ENCODE measurements around the gene TLNRD1.

TLNRD1 gene

DNA sequence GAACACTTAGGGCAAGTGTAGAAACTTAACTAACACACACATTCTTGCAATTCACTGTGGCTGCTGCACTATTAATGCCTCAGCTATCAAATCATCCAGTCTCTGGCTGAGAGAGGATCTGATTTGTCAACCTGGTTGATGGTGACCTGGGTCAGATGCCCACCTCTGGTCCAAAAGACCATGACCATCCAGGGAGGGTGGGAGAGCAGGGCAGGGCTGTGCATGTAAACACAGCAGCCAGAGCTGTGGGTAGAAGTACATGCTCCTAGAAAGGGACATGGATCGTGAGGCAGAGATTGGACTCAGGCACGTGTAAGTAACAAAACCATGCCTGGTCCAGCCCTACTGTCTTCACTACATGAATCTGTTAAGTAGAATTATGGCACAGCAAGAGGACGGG, 28.4 kb upstream of the TLNRD1 start:
- Histone ChIP-seq H2AFZ (ENCODE audit: low read depth, low read length, severe bottlenecking) (no peak overlapping the region), H4K20me1 (ENCODE audit: low read depth, low read length) (no peaks in the 10 kb centered on the region)

DNA sequence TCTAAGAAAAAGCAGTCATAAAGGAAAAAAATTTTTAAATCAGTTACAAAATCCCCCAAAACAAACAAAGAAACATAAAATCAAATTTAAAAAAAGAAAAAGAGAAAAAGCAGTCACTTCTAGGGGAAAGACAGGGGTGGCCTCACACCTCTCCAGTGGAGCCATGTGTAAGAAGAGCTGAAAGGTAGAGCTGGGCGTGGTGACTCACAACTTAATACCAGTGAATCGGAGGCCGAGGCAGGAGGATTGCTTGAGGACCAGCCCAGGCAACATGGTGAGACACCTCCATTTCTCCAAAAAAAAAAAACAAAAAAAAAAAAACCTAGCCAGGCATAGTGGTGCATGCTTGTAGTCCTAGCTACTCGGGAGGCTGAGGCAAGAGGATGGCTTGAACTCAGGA, 25.8 kb upstream of the TLNRD1 start:
- Histone ChIP-seq H3K27me3 (ENCODE audit: low read length) (no peaks in the 10 kb centered on the region), H3K9me3 (ENCODE audit: insufficient read depth, low read length) (no peaks in the 10 kb centered on the region), H4K20me1 (ENCODE audit: low read depth, low read length) (no peaks in the 10 kb centered on the region), H3K4me3 (ENCODE audit: insufficient read depth, low read length, poor library complexity, severe bottlenecking) (no peak overlapping the region), H3K36me3 (ENCODE audit: low read length) (peaks cover 4% of the 10 kb centered on the region; the same call in 1 of the 2 replicates), H3K9ac (ENCODE audit: low read length) (no peak overlapping the region), H3K9me2 (replicated peaks; ENCODE audit: insufficient read depth, low read length) (no peaks in the 10 kb centered on the region), H3K79me2 (ENCODE audit: insufficient read depth, low read length) (peaks cover 6% of the 10 kb centered on the region; the same call in 1 of the 2 replicates), H2AFZ (ENCODE audit: low read depth, low read length, severe bottlenecking) (no peak overlapping the region), H3F3A (ENCODE audit: insufficient read depth) (no peaks in the 10 kb centered on the region), H3K27ac (ENCODE audit: low read depth, low read length) (no peak overlapping the region), H3K4me2 (ENCODE audit: low read depth, low read length, poor library complexity, severe bottlenecking) (no peak overlapping the region)
- no peak for TF ChIP-seq EZH2phosphoT487 (conservative IDR thresholded peaks at IDR 0.05; ENCODE audit: low read length)
- TF ChIP-seq, protein P1, sequence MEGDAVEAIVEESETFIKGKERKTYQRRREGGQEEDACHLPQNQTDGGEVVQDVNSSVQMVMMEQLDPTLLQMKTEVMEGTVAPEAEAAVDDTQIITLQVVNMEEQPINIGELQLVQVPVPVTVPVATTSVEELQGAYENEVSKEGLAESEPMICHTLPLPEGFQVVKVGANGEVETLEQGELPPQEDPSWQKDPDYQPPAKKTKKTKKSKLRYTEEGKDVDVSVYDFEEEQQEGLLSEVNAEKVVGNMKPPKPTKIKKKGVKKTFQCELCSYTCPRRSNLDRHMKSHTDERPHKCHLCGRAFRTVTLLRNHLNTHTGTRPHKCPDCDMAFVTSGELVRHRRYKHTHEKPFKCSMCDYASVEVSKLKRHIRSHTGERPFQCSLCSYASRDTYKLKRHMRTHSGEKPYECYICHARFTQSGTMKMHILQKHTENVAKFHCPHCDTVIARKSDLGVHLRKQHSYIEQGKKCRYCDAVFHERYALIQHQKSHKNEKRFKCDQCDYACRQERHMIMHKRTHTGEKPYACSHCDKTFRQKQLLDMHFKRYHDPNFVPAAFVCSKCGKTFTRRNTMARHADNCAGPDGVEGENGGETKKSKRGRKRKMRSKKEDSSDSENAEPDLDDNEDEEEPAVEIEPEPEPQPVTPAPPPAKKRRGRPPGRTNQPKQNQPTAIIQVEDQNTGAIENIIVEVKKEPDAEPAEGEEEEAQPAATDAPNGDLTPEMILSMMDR (IDR thresholded peaks at IDR 0.05; ENCODE audit: insufficient read depth, low read length, poor library complexity, severe bottlenecking), result no peak

More for the DNA sequence above, 28.4 kb upstream of the TLNRD1 start:
- Histone ChIP-seq H3K4me3 (ENCODE audit: insufficient read depth, low read length, poor library complexity, severe bottlenecking) (no peak overlapping the region), H3K9ac (ENCODE audit: low read length) (no peak overlapping the region), H3K36me3 (ENCODE audit: low read length) (no peaks in the 10 kb centered on the region), H3K4me2 (ENCODE audit: low read depth, low read length, poor library complexity, severe bottlenecking) (no peak overlapping the region), H3K9me2 (replicated peaks; ENCODE audit: insufficient read depth, low read length) (no peaks in the 10 kb centered on the region), H3K79me2 (ENCODE audit: insufficient read depth, low read length) (peaks cover 5% of the 10 kb centered on the region; the same call in 1 of the 2 replicates), H3F3A (ENCODE audit: insufficient read depth) (no peaks in the 10 kb centered on the region), H3K27ac (ENCODE audit: low read depth, low read length) (no peak overlapping the region), H3K9me3 (ENCODE audit: insufficient read depth, low read length) (no peaks in the 10 kb centered on the region), H3K27me3 (ENCODE audit: low read length) (no peaks in the 10 kb centered on the region)
- TF ChIP-seq, protein P1 (IDR thresholded peaks at IDR 0.05; ENCODE audit: insufficient read depth, low read length, poor library complexity, severe bottlenecking), result no peak
- TF ChIP-seq EZH2phosphoT487 (conservative IDR thresholded peaks at IDR 0.05; ENCODE audit: low read length), result no peak

DNA sequence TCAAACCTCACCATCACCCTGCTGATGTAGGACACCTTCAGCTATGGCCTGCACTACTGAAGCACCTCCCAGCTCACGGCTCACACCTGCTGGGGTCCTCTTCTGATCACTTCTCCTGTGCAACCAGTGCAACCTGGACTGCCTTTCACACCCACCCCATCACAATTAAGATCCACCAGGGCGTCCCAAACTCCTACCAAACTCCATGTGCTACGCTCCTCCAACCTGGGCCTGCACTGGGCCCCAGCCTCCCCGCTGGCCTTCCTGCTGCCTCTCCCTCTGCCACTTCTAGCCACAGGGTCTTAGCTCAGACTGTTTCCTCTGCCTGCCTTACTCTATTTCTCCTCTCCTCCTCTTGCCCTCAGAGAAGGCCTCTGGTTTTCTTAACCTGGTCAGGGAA, 23.9 kb upstream of the TLNRD1 start:
- peaks cover 6% of the 10 kb centered on the region; the same call in 1 of the 2 replicates for H3K79me2 ChIP-seq (ENCODE audit: insufficient read depth, low read length)
- no peak for TF ChIP-seq EZH2phosphoT487 (conservative IDR thresholded peaks at IDR 0.05; ENCODE audit: low read length)
- TF ChIP-seq, protein P1 (IDR thresholded peaks at IDR 0.05; ENCODE audit: insufficient read depth, low read length, poor library complexity, severe bottlenecking), result no peak
- no peak overlapping the region for H3K27ac ChIP-seq (ENCODE audit: low read depth, low read length)
- no peaks in the 10 kb centered on the region for H3K9me2 ChIP-seq (replicated peaks; ENCODE audit: insufficient read depth, low read length)
- H3K36me3 ChIP-seq (ENCODE audit: low read length), result peaks cover 10% of the 10 kb centered on the region; the same call in 1 of the 2 replicates
- H4K20me1 ChIP-seq (ENCODE audit: low read depth, low read length), result no peaks in the 10 kb centered on the region
- no peak overlapping the region for H2AFZ ChIP-seq (ENCODE audit: low read depth, low read length, severe bottlenecking)
- no peaks in the 10 kb centered on the region for H3K9me3 ChIP-seq (ENCODE audit: insufficient read depth, low read length)
- no peak overlapping the region for H3K9ac ChIP-seq (ENCODE audit: low read length)
- H3K4me2 ChIP-seq (ENCODE audit: low read depth, low read length, poor library complexity, severe bottlenecking), result no peak overlapping the region
- no peaks in the 10 kb centered on the region for H3K27me3 ChIP-seq (ENCODE audit: low read length)
- H3K4me3 ChIP-seq (ENCODE audit: insufficient read depth, low read length, poor library complexity, severe bottlenecking), result no peak overlapping the region
- no peaks in the 10 kb centered on the region; the same call in 1 of the 2 replicates for H3F3A ChIP-seq (ENCODE audit: insufficient read depth)
